Thyroid gland (tissue), 4 donors: ENCODE data around the gene ZNF536.

Experiments
- CTCF ChIP-seq, 6 experiments: fragments of 200-600 bp in 3 of 6; fragments of 450-650 bp in 3 of 6; sonication (generic) in 3 of 6; IDR thresholded peaks; one replicate each; pipeline ENCODE4 v1.5.1; 2016 to 2019; ENCODE audit warnings: antibody characterized with exemption in 6 of 6, mild to moderate bottlenecking in 2 of 6, inconsistent platforms in 1 of 6, moderate library complexity in 1 of 6
- POLR2A ChIP-seq, 2 donors: fragments of 450-650 bp; IDR thresholded peaks; one replicate each; pipeline ENCODE4 v1.6.1; 2017; ENCODE audit warnings: antibody characterized with exemption in 2 of 2, mild to moderate bottlenecking in 2 of 2, moderate library complexity in 1 of 2

- TF ChIP-seq CTCF (IDR thresholded peaks at IDR 0.05): no peak
- TF ChIP-seq POLR2A (IDR thresholded peaks at IDR 0.05): no peak
These were observed 13.9 kb upstream of the ZNF536 start for GRCh38 chr19:30358319-30358718.
